ENCODE measurements around the gene RELL1. TPM values are rescaled to one million over a fixed set of nuclear protein-coding genes. Genes with fewer than 3 reads are reported as not detected.
A peak's percentile ranks its signal among the peaks of the same experiment; 100 is the strongest.

RELL1 gene
- polyA plus RNA-seq, 1 of the 3 experiments (the other 2 are of a cell fraction), result 4.5 TPM

- Histone ChIP-seq H3F3A (replicated peaks; ENCODE audit: insufficient read depth) (peaks cover 10% of the 10 kb centered on the region), H4K20me1 (ENCODE audit: insufficient read depth) (no peaks in the 10 kb centered on the region), H2AFZ (ENCODE audit: low read depth) (no peak overlapping the region), H3K27me3 (ENCODE audit: insufficient read depth) (no peaks in the 10 kb centered on the region; the same call in 1 of the 2 replicates), H3K4me3 (ENCODE audit: low read depth in 2 of 2, low read length in 1 of 2) (no peak overlapping the region), H3K9me3 (no peaks in the 10 kb centered on the region), H3K36me3 (replicated peaks in 1 of 2; ENCODE audit: control insufficient read depth in 1 of 2, insufficient read depth in 2 of 2, low read length in 1 of 2) (no peaks in the 10 kb centered on the region), H3K9me2 (no peaks in the 10 kb centered on the region), H3K9ac (no peak overlapping the region), H3K27ac (ENCODE audit: low read depth in 2 of 2, low read length in 1 of 2) (no peak overlapping the region), H3K4me1 (ENCODE audit: control insufficient read depth in 1 of 2, insufficient read depth in 2 of 2, low read depth in 1 of 2, low read length in 1 of 2) (0 out of 4 replicates have a peak, but pooled peaks cover 0 to 6% of the 10 kb centered on the region in 2 experiments), H3K79me2 (ENCODE audit: insufficient read depth) (no peaks in the 10 kb centered on the region), H3K4me2 (no peak overlapping the region)
- ChIA-PET POLR2A (no interaction called here), CTCF (no interaction called here)
- 82% methylated on average over 3 of the region's 3 CpGs for WGBS (ENCODE audit: low lambda C conversion rate)
- TF ChIP-seq ZBTB33 (IDR thresholded peaks at IDR 0.05; ENCODE audit: borderline replicate concordance, low read depth) (no peak), TCF12 (IDR thresholded peaks at IDR 0.05) (no peak), RCOR1 (IDR thresholded peaks at IDR 0.05; ENCODE audit: low read length) (no peak)
- DNase-seq, result no peak
Observed at GRCh38 chr4:37697566-37697965, 11.4 kb upstream of the RELL1 start.

- H3K27ac ChIP-seq (ENCODE audit: low read depth in 2 of 2, low read length in 1 of 2), result peak overlapping the region in 1 of 2 experiments; percentile 68; a peak in 2 of 4 replicates
- H3K36me3 ChIP-seq (replicated peaks in 1 of 2; ENCODE audit: control insufficient read depth in 1 of 2, insufficient read depth in 2 of 2, low read length in 1 of 2), result no peaks in the 10 kb centered on the region
- no peak overlapping the region for H3K4me3 ChIP-seq (ENCODE audit: low read depth in 2 of 2, low read length in 1 of 2)
- 40% methylated on average over 5 of the region's 5 CpGs for WGBS (ENCODE audit: low lambda C conversion rate)
- H2AFZ ChIP-seq (ENCODE audit: low read depth), result no peak overlapping the region
- POLR2A ChIA-PET, result no interaction called here
- CTCF ChIA-PET, result no interaction called here
- no peaks in the 10 kb centered on the region for H3K9me3 ChIP-seq
- DNase-seq, result no peak
- H3K27me3 ChIP-seq (ENCODE audit: insufficient read depth), result no peaks in the 10 kb centered on the region
- 0 out of 4 replicates have a peak, but pooled peaks cover 0 to 6% of the 10 kb centered on the region in 2 experiments for H3K4me1 ChIP-seq (ENCODE audit: control insufficient read depth in 1 of 2, insufficient read depth in 2 of 2, low read depth in 1 of 2, low read length in 1 of 2)
- peak overlapping the region; percentile 23; the same call in 1 of the 2 replicates for H3K9ac ChIP-seq
- H4K20me1 ChIP-seq (ENCODE audit: insufficient read depth), result no peaks in the 10 kb centered on the region
- peak overlapping the region; percentile 42; the same call in 1 of the 2 replicates for H3K4me2 ChIP-seq
- H3K79me2 ChIP-seq (ENCODE audit: insufficient read depth), result no peaks in the 10 kb centered on the region
- peaks cover 10% of the 10 kb centered on the region for H3F3A ChIP-seq (replicated peaks; ENCODE audit: insufficient read depth)
- no peaks in the 10 kb centered on the region for H3K9me2 ChIP-seq
- TF ChIP-seq GATA2 (CRISPR knock-in tag; IDR thresholded peaks at IDR 0.05), result no peak
- peak; percentile 77 for TF ChIP-seq JUND (IDR thresholded peaks at IDR 0.05)
- peak; percentile 89 for TF ChIP-seq FOSL2 (IDR thresholded peaks at IDR 0.05; ENCODE audit: borderline replicate concordance, low read depth)
- TF ChIP-seq MAX (IDR thresholded peaks at IDR 0.05; ENCODE audit: low read depth), result 0 out of 2 replicates have a peak, but pooled peaks have one; percentile 14
- TF ChIP-seq TCF12 (IDR thresholded peaks at IDR 0.05), result peak; percentile 66
- TF ChIP-seq GABPA (IDR thresholded peaks at IDR 0.05; ENCODE audit: low read depth), result no peak
- TF ChIP-seq POLR2AphosphoS5 (IDR thresholded peaks at IDR 0.05; ENCODE audit: low read depth, low read length), result no peak
- peak; percentile 90 for TF ChIP-seq REST (IDR thresholded peaks at IDR 0.05; ENCODE audit: low read depth, low read length)
- peak in 1 of 2 experiments; percentile 38; a peak in 1 of 4 replicates for TF ChIP-seq EP300 (IDR thresholded peaks at IDR 0.05; ENCODE audit: borderline replicate concordance in 1 of 2, low read depth in 1 of 2, low read length in 1 of 2)
Observed at GRCh38 chr4:37693450-37694190, 7.4 kb upstream of the RELL1 start.
